Metanephros (tissue), 2 donors: ENCODE data around the gene SAXO1. TPM values are rescaled to one million over a fixed set of nuclear protein-coding genes. Genes with fewer than 3 reads are reported as not detected.

ENCODE experiments used
- small RNA-seq: library from RNA; depleted of rRNA; stranded (forward); fragments of <200 nt; gene quantifications from one replicate; pipeline ENCODE3, GENCODE V24; 2014; ENCODE audit warnings: low replicate concordance
- total RNA-seq: library from RNA; depleted of rRNA; stranded (reverse); fragments of >200 nt; gene quantifications from one replicate; pipeline ENCODE4 v1.2.3, GENCODE V29; 2014

Gene SAXO1, protein sequence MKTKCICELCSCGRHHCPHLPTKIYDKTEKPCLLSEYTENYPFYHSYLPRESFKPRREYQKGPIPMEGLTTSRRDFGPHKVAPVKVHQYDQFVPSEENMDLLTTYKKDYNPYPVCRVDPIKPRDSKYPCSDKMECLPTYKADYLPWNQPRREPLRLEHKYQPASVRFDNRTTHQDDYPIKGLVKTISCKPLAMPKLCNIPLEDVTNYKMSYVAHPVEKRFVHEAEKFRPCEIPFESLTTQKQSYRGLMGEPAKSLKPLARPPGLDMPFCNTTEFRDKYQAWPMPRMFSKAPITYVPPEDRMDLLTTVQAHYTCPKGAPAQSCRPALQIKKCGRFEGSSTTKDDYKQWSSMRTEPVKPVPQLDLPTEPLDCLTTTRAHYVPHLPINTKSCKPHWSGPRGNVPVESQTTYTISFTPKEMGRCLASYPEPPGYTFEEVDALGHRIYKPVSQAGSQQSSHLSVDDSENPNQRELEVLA
- 0.93 TPM for total RNA-seq

DNA sequence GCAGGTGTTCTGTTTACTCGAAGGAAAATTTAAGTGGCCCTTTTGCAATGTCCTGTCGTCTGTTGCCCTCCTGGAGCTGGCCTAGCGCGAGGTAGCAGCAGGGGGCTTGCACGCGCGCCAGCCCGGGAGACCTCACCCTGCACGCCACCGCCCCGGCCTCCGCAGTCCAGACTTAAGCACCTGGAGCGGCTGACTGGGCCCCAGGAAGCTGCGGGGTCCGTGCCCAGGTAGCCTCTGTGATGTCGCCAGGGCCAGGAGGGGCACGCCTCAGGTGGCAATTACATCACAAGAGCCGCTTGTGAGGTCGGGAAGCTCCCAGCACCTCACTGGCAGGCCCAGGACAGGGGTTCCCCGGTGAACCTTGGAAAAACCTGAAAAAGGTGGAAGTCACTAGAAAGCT, at the start of gene SAXO1:
SAXO1 (minus strand) TSS at position 195 of the 400 bp plus-strand sequence. CDS start 301 bp downstream, outside the sequence.

DNA sequence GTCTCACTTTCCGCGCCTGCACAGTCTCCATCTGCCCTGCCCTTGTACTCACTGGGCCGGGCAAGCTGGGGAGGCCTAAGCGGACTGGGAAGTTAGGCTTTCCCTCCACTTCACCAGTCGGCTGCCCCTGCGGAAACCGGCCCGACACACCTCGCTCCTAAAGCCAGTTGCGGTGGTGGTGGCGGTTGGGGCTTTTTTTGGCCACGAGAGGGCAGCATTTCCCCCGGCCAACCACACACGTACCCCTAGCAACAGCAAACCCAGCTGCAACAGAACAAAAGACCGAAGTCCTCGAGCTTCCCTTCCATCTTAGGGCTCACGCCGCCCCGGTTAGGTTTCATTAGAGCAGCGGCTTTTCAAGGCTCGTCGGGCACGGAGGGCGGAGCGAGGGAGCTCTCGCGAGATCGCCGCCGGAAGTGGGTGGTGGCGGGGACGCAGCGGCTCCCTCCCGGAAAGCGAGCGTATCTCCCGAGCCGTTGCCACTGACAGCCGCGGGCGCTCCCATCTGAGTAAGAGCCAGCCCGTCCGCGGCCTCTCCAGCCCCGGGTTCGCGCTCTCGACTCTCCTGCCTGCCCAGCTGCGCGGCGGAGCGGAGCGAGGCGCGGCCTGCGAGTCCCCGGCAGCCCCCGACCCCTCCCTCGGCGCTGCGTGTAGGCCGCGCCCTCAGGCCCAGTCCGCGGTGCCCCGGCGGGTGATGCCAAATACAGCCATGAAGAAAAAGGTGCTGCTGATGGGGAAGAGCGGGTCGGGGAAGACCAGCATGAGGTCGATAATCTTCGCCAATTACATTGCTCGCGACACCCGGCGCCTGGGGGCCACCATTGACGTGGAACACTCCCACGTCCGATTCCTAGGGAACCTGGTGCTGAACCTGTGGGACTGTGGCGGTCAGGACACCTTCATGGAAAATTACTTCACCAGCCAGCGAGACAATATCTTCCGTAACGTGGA, 16.2 kb upstream of the SAXO1 start, which contains the start of gene RRAGA:
RRAGA (plus strand) TSS at position 462 of the 951 bp plus-strand sequence; CDS start at position 695, 233 bp downstream.

Small RNA genes lying within 50 kb of the gene (small RNA-seq; reads per million reads assigned to genes)
- gene RNU6-264P (not detected), gene SCARNA8 (15.0 reads per million, percentile 95 among the genes with 10 or more reads in this experiment)

Other genes with a start within 250 kb of the SAXO1 start
- 68.5 TPM for gene RRAGA, start 16.2 kb upstream of the SAXO1 start, total RNA-seq
- gene HAUS6, start 69.7 kb upstream of the SAXO1 start, total RNA-seq, result 10.4 TPM
- gene PLIN2, start 94.3 kb upstream of the SAXO1 start, total RNA-seq, result 77.8 TPM
- 95.2 TPM for gene DENND4C, start 197.5 kb upstream of the SAXO1 start, total RNA-seq